Mesothelial cell of epicardium (in vitro differentiated cells): ENCODE data around the gene KCNA3. TPM values are rescaled to one million over a fixed set of nuclear protein-coding genes. Genes with fewer than 3 reads are reported as not detected.

Experiments
- DNase-seq, 2 experiments: peaks; one replicate each; pipeline ENCODE4 v3.0.0; 2021; ENCODE audit warnings: low spot score in 2 of 2; ENCODE audit not compliant: unreplicated experiment in 2 of 2
- H3K27ac Mint-ChIP-seq: 2 replicates; pipeline ENCODE4 v1.8.0; 2021; ENCODE audit warnings: mixed read lengths
- H3K27me3 Mint-ChIP-seq: 2 replicates; pipeline ENCODE4 v1.8.0; 2021; ENCODE audit warnings: low read depth, mixed read lengths
- H3K36me3 Mint-ChIP-seq: 2 replicates; pipeline ENCODE4 v1.8.0; 2021; ENCODE audit warnings: mixed read lengths
- H3K4me1 Mint-ChIP-seq: 2 replicates; pipeline ENCODE4 v1.8.0; 2021; ENCODE audit warnings: mixed read lengths
- H3K4me3 Mint-ChIP-seq: 2 replicates; pipeline ENCODE4 v1.8.0; 2021; ENCODE audit warnings: mild to moderate bottlenecking, moderate library complexity, mixed read lengths
- H3K9me3 Mint-ChIP-seq: 2 replicates; pipeline ENCODE4 v1.8.0; 2021; ENCODE audit warnings: mixed read lengths
- total RNA-seq: library from RNA; stranded (reverse); gene quantifications from 3 replicates; pipeline ENCODE4 v1.2.1, GENCODE V29; 2021
- TF ChIP-seq, protein P1 (sequence below): fragments of 200-600 bp; sonication (generic); IDR thresholded peaks from one replicate; pipeline ENCODE4 v1.5.0; 2021; ENCODE audit warnings: antibody characterized with exemption; ENCODE audit not compliant: unreplicated experiment

KCNA3 gene
- total RNA-seq, 1 donor from 2014 or later = 0.34 TPM

DNA sequence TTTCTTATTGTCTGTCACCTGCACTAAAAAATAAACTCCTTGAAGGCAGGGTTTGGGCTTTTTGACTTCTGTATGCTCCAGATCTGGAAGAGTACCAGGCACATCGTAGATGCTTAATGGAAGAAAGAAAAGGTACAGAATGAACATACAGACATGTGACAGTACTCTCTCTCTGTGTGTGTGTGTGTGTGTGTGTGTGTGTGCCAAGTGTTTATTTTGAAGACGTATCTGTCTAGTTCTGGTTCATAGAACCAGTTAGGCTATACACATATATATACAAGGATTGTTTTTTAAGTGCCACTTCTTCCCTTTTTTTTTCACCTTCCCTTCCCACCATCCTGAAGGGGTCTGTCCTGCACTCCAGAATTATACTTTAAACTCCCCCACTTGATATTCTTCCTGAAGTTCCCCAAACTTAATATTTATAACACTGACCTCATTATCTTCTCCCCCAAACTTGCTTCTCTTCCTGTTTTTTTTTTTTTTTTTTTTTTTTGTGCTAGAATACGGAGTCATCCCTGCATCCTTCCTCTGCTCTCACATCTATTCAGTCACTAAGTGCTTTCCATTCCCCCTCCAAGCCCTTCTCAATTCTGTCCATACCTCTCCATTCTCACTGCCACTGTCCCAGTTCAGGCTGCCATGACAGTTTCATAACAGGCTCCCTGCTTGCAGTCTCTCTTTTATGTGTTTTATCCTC is 5.4 kb upstream of the KCNA3 start:
- Mint-ChIP-seq H3K4me3 (no peak overlapping the region), H3K9me3 (no peaks in the 10 kb centered on the region), H3K27ac (no peak overlapping the region), H3K27me3 (peaks cover 78% of the 10 kb centered on the region), H3K36me3 (no peaks in the 10 kb centered on the region), H3K4me1 (no peaks in the 10 kb centered on the region)
- TF ChIP-seq, protein P1, sequence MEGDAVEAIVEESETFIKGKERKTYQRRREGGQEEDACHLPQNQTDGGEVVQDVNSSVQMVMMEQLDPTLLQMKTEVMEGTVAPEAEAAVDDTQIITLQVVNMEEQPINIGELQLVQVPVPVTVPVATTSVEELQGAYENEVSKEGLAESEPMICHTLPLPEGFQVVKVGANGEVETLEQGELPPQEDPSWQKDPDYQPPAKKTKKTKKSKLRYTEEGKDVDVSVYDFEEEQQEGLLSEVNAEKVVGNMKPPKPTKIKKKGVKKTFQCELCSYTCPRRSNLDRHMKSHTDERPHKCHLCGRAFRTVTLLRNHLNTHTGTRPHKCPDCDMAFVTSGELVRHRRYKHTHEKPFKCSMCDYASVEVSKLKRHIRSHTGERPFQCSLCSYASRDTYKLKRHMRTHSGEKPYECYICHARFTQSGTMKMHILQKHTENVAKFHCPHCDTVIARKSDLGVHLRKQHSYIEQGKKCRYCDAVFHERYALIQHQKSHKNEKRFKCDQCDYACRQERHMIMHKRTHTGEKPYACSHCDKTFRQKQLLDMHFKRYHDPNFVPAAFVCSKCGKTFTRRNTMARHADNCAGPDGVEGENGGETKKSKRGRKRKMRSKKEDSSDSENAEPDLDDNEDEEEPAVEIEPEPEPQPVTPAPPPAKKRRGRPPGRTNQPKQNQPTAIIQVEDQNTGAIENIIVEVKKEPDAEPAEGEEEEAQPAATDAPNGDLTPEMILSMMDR = no peak
- DNase-seq = no peak

DNA sequence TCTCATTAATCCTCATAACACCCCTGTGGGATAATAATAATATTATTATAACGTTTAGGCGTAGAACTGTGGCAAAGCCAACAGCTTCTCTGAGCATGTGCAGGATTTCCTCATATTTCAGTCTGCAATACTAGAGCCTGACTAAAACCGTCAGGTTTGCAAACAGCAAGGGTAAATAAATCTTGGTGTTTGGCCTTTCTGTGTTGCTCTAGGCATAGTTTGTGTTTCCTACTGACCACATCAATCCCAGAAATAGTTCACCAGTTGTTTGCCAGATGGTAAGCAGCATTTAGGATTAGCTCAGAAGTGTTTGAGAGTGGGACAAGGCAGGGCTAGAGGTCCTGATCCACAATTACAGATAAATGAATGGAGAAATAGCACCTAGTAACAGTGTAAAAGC is 2.8 kb upstream of the KCNA3 start:
- Mint-ChIP-seq H3K4me1 (peaks cover 3% of the 10 kb centered on the region), H3K27ac (no peak overlapping the region), H3K4me3 (no peak overlapping the region), H3K9me3 (peaks cover 4% of the 10 kb centered on the region), H3K36me3 (no peaks in the 10 kb centered on the region), H3K27me3 (peaks cover 82% of the 10 kb centered on the region)
- TF ChIP-seq, protein P1 = no peak
- no peak for DNase-seq

- Mint-ChIP-seq H3K27me3 (peaks cover 87% of the 10 kb centered on the region), H3K4me3 (no peak overlapping the region)
Measured at GRCh38 chr1:110676970-110677369, 2.2 kb upstream of the KCNA3 start.

GRCh38 chr1:110675060-110675791 is 486 bp upstream of the KCNA3 start:
- Mint-ChIP-seq H3K4me1 (peaks cover 3% of the 10 kb centered on the region), H3K9me3 (peaks cover 4% of the 10 kb centered on the region), H3K27ac (no peak overlapping the region), H3K27me3 (peaks cover 88% of the 10 kb centered on the region), H3K36me3 (no peaks in the 10 kb centered on the region), H3K4me3 (peak overlapping the region; percentile 65)
- no peak for DNase-seq
- TF ChIP-seq, protein P1 = no peak

More at GRCh38 chr1:110676970-110677369, 2.2 kb upstream of the KCNA3 start:
- no peaks in the 10 kb centered on the region for H3K36me3 Mint-ChIP-seq
- TF ChIP-seq, protein P1 = no peak
- H3K27ac Mint-ChIP-seq = no peak overlapping the region
- DNase-seq = no peak
- peaks cover 3% of the 10 kb centered on the region for H3K4me1 Mint-ChIP-seq
- peaks cover 4% of the 10 kb centered on the region for H3K9me3 Mint-ChIP-seq

- TF ChIP-seq, protein P1 = no peak
- DNase-seq = no peak
- Mint-ChIP-seq H3K4me1 (peaks cover 3% of the 10 kb centered on the region), H3K27me3 (peaks cover 87% of the 10 kb centered on the region), H3K4me3 (peak overlapping the region; percentile 61), H3K27ac (no peak overlapping the region), H3K9me3 (peaks cover 4% of the 10 kb centered on the region), H3K36me3 (no peaks in the 10 kb centered on the region)
Measured at GRCh38 chr1:110673805-110674336, 869 bp downstream of the KCNA3 start.
